SK-N-SH treated with all-trans-retinoic acid at 6 μM for 48 hours (cell line): ENCODE data around the gene PODXL2.

Source experiments
- RARB ChIP-seq: fragments of 250-450 bp; sonication (Bioruptor Pico); IDR thresholded peaks from 2 replicates; pipeline ENCODE4 v1.8.0; 2021; ENCODE audit warnings: mild to moderate bottlenecking, moderate library complexity
- ZFP30 ChIP-seq: fragments of 450-650 bp; formaldehyde crosslinking; IDR thresholded peaks from 2 replicates; pipeline ENCODE4 v1.5.0; 2022; ENCODE audit warnings: mild to moderate bottlenecking, moderate library complexity
- TF ChIP-seq, protein P1 (sequence below): fragments of 250-450 bp; sonication (Bioruptor Pico); IDR thresholded peaks from 2 replicates; pipeline ENCODE4 v1.8.0; 2020; ENCODE audit warnings: mild to moderate bottlenecking, moderate library complexity, borderline replicate concordance
- TF ChIP-seq, protein P2 (sequence below): fragments of 250-450 bp; sonication (Bioruptor Pico); IDR thresholded peaks from 2 replicates; pipeline ENCODE4 v1.5.1; 2021; ENCODE audit warnings: mild to moderate bottlenecking, moderate library complexity

DNA sequence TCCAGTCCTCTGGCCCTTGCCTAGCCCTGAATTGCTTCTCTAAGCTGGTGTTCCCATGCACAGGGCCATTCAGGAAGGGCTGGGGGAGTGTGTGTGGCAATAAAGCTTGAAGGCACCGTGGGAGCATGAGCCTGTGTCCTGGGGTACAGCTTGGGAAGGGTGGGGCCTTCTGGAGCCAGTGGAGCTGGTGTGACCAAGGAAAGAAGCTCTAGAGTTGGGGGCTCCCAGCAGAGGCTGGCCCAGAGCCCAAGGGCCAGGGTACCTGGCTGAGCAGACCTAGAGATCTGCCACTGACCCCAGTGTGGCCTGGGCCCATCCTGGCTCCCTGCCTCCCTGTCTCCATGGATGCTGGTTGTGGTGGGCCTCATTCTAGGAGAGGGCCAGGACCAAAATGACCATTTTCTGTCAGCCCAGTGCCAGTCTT, 51.8 kb downstream of the PODXL2 start:
- TF ChIP-seq, protein P1, sequence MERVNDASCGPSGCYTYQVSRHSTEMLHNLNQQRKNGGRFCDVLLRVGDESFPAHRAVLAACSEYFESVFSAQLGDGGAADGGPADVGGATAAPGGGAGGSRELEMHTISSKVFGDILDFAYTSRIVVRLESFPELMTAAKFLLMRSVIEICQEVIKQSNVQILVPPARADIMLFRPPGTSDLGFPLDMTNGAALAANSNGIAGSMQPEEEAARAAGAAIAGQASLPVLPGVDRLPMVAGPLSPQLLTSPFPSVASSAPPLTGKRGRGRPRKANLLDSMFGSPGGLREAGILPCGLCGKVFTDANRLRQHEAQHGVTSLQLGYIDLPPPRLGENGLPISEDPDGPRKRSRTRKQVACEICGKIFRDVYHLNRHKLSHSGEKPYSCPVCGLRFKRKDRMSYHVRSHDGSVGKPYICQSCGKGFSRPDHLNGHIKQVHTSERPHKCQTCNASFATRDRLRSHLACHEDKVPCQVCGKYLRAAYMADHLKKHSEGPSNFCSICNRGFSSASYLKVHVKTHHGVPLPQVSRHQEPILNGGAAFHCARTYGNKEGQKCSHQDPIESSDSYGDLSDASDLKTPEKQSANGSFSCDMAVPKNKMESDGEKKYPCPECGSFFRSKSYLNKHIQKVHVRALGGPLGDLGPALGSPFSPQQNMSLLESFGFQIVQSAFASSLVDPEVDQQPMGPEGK (CRISPR knock-in tag), result no peak
- TF ChIP-seq RARB (CRISPR knock-in tag) (no peak), ZFP30 (CRISPR knock-in tag) (no peak)
- TF ChIP-seq, protein P2, sequence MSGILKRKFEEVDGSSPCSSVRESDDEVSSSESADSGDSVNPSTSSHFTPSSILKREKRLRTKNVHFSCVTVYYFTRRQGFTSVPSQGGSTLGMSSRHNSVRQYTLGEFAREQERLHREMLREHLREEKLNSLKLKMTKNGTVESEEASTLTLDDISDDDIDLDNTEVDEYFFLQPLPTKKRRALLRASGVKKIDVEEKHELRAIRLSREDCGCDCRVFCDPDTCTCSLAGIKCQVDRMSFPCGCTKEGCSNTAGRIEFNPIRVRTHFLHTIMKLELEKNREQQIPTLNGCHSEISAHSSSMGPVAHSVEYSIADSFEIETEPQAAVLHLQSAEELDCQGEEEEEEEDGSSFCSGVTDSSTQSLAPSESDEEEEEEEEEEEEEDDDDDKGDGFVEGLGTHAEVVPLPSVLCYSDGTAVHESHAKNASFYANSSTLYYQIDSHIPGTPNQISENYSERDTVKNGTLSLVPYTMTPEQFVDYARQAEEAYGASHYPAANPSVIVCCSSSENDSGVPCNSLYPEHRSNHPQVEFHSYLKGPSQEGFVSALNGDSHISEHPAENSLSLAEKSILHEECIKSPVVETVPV, result no peak
